NCI-H2227 (cell line): ENCODE results near the gene EFCAB14.
"Not testable (repeated sequence)": the region's sequence is repeated elsewhere in the genome, so short reads cannot be mapped to it uniquely, and the experiment has no call there.

Experiments
- DNase-seq: peaks from one replicate; lab custom pipeline; 2025; ENCODE audit not compliant: unreplicated experiment; lab: John Stamatoyannopoulos, UW

Gene EFCAB14

GRCh38 chr1:46657775-46658174 is 61.1 kb downstream of the EFCAB14 start:
- DNase-seq, result no peak

- no peak for DNase-seq
Observed at GRCh38 chr1:46656643-46657042, 62.3 kb downstream of the EFCAB14 start.

GRCh38 chr1:46655848-46656247 is 63.1 kb downstream of the EFCAB14 start:
- no peak for DNase-seq

GRCh38 chr1:46654698-46655097 is 64.2 kb downstream of the EFCAB14 start:
- not testable (repeated sequence) for DNase-seq

DNA sequence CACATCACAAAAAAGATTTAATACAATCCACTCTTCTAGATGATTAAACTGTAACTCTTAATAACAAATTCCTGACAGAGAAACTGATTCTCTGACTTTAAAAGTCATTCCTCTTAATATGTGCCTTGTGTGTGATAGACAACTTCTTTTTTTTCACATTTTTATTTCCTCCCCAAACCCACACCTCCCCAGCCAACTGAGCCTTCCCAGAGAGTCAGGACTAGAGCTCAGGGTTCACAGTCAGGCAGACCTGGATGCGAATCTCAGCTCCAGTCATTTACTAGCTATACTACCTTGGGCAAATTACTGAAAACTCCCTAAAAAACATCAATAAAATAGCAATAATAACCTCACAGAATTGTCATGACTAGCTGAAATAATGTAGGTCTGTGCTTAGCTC is 64.9 kb downstream of the EFCAB14 start:
- no peak for DNase-seq

DNA sequence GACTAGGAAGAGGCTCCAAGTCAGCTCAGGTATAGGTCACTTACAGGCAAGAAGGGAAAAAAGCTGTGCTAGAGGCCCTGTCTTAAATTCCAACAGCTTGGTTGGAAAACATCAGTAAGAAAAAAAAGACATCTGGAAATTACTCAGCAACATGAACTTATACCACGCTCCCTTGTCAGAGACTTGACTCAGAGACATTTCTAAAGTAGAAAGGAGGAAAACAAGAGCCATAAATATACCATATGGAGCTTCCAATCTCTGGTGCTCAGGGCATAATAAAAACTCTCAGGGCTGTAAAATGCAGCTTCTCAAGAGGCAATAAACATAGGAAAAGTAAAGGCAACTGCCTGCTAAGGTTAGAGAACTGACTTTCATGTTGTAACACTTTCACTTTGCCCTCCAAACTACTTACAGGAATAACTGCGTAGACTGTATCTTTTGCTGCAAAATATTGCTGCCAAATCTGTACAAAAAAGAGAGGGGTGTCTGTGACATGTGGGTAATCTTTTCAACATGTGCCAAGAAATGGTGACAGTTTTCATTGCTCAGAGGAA is 65.4 kb downstream of the EFCAB14 start:
- no peak for DNase-seq

DNA sequence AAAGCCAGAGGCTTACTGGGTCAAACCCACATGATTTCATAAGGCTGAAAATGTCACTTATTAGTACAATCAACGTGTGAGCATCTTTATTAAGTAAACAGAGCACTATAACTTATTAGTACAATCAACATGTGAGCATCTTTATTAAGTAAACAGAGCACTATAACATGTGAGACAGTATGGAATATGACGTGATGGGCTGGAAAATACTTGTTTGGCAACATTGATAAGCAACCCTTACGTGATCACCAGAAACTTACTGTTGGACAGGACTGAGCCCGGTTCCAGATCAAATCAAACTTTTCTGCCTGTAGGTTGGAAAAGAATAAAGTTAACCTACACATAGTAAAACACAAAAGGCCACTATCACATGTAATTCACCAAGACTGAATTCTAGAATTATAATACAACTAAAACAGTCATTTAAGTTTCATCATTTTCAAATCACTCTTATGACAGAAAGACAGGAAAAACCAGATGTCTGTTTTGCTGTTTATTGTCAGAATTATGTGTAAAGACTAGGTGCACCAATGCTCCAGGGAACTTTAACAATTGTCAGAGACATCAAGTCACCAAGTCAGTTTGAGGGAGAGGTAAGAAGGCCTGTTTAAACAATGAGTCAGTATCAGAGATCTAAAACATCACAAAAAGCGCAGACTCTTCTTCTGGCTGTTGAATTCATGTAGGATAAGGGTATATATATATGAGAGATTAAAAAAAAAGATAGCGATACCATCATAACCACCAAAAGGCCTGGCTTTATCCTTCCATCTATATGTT is 66.4 kb downstream of the EFCAB14 start:
- no peak for DNase-seq

- DNase-seq, result not testable (repeated sequence)
Observed at GRCh38 chr1:46651152-46651551, 67.8 kb downstream of the EFCAB14 start.

DNA sequence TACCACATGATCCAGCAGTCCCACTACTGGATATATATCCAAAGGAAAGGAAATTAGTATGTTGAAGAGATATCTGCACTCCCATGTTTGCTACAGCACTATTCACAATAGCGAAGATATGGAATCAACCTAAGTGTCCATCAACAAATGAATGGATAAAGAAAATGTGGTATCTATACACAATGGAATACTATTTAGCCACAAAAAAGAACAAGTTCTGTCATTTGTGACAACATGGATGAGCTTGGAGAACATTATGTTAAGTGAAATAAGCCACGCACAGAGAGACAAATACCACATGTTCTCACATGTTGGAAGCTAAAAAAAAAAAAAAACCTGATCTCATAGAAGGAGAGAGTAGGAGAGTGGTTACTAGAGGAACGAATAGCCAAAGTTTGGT is 68.4 kb downstream of the EFCAB14 start:
- no peak for DNase-seq

DNA sequence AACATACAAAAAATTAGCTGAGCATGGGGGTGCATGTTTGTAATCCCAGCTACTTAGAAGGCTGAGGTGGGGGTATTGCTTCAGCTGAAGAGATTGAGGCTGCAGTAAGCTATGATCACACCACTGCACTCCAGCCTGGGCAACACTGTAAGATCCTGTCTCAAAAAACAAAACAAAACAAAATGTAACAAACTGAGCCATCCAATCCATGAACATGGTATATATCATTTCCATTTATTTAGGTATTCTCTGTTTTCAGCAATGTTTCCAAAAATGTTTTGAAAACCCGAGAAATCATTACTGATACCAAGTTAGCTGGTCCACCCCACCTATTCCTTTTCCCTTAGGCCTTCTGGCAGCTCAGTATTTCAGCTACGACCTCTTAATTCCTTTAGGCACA is 69.2 kb downstream of the EFCAB14 start:
- no peak for DNase-seq

DNA sequence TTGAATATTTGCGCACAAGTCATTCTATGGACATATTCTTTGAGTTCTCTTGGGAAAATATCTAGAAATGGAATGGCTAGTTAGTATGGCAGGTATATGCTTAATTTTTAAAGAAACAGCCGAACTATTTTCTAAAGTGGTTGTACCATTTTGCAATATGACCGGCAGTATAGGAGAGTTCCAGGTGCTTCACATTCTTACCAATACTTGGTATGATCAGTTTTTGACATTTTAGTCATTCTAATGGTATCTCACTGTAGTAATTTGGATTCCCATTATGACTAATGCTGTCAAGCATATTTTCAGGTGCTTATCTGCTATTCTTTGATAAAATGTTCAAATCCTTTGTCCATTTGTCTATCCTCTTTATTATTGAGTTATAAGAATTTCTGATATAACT is 71.3 kb downstream of the EFCAB14 start:
- no peak for DNase-seq

DNA sequence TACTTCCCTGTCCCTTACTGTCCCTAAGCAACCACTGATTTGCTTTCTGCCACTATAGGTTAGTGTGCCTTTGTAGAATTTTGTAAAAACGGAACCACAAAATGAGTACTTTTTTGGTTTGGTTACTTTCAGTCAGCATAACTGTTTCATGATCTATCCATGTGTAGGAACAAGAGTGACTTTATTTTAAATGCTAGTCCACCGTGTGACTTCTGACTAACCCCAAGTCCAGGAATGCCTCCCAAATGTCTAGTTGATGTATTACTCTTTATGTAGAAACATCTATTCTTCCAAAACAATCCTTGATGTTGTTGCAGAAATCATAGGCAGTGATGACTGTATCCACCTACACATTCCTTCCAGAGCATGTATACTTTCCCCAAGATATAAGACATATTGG is 72.1 kb downstream of the EFCAB14 start:
- DNase-seq, result no peak

GRCh38 chr1:46646331-46646730 is 72.6 kb downstream of the EFCAB14 start:
- DNase-seq, result no peak

- no peak for DNase-seq
Observed at GRCh38 chr1:46645815-46646214, 73.1 kb downstream of the EFCAB14 start.

GRCh38 chr1:46643368-46643775 is 75.5 kb downstream of the EFCAB14 start:
- peak; percentile 81 for DNase-seq

DNA sequence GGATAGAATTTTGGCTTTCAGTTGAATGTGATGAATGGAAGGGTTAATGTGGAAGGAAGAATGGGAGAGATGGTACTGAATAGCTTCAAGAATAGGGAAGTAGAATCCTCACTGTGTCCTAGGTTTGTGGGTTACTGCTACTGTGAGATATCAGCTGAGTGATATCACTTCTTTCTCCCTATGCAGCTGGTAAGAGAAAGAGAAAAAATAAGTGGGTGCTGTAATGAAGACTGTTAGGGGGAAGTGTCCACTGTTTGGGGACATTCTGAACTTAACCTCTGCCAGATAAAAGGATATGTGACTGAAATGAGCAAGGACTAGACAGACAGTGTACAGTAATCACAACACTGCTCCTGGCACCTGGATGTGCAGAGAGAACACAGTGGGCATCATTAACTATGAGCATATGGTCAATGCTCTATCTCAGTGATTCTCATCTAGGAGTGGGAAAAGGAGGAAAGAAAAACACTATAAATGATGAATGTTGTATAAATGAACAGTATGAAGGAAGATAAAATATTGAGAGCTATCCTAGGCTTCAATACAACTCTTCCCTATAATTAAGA is 76.7 kb downstream of the EFCAB14 start:
- DNase-seq, result no peak

DNA sequence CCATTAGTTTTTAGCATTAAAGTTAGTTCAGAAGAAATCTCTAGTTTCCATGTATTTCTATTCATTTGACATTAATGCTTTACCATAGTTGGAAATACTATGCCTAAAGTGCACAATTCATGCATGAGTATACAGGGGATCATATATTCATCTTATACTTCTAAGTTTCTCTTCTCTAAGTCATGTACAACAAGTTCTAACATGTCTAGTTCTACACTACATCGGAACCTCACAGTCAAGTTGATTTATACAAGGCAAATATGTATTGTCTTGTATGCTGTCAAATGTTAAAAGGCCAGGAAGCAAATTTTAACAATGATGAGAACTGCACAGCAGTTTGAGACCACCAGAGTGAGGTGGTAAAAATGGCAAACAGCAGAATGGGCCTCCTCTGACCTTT is 79.4 kb downstream of the EFCAB14 start:
- DNase-seq, result no peak

GRCh38 chr1:46638921-46639320 is 80.0 kb downstream of the EFCAB14 start:
- no peak for DNase-seq

GRCh38 chr1:46637444-46638083 is 81.3 kb downstream of the EFCAB14 start:
- no peak for DNase-seq

GRCh38 chr1:46635205-46635604 is 83.7 kb downstream of the EFCAB14 start:
- no peak for DNase-seq

DNA sequence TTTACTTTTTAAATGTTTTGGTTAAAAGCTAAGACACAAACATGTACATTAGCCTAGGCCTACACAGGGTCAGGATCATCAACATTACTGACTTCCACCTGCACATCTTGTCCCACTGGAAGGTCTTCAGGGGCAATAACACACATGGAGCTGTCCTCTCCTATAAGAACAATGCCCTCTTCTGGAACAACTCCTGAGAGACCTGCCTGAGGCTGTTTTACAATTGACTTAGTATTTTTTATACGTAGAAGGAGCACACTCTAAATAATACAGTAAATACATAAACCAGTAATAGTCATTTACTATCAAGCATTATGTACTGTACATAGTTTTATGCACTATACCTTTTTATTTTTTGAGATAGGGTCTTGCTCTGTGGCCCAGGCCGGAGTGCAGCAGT is 88.2 kb downstream of the EFCAB14 start:
- DNase-seq, result no peak
